Measurements from ENCODE around the gene CRB1.

CRB1 gene

GRCh38 chr1:197304638-197305200 is 36.7 kb downstream of the CRB1 start:
- no peak for DNase-seq

DNA sequence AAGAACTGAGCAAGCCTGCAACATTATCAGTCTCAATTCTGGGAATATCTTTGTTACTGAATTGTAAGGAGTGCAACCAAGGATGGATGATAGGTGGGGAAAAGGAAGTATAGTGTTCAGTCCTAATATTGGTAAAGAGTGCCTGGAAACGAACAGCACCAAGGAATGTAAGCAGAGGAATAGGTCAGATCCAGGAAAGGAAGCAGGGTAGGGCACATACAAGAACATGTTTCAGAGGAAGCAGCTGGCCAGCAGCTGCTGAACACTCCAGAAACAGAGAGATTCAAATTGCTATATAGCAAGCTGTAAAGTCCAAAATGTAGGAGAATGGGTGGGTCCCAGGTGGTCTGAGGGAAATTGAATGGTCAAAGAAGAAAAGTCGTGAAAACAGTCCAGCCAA is 37.9 kb downstream of the CRB1 start:
- no peak for DNase-seq

- no peak for DNase-seq
These were observed 38.5 kb downstream of the CRB1 start for GRCh38 chr1:197306381-197307062.

DNA sequence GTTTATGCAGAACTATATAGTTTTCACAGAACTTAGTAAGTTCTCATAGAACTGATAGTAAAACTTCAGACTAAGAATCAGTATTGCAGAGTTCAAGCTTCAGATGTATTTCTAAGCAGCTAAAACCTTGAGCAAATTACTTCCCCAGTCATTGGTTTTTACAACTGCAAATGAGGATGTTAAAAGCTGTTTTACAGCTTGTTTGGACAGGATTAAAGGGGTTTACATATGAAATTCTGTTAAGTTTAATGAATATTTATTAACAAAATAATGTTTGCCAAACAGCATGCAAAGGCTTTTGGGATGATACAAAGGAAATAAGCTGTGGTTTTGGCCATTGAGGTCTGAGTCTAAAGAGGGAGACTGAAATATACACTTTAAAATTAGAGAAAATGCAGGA is 39.1 kb downstream of the CRB1 start:
- DNase-seq: no peak

DNA sequence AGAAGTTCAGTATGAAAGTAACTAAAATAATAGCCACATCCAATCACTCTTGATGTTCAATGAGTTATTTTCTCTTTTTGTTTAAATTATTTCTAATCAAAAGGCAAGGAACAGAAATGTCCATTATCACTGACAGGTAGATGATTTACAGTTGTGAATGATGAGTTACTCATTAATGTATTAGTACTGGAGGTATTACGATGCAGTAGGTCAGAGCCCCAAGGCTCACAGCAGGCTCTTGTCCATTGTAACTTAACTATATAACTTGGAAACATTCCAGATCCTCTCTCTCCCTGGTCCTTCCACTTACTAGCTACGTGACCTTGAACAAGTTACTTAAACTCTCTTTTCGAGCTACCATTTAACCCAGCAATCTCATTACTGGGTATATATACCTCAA is 39.5 kb downstream of the CRB1 start:
- DNase-seq: no peak

DNA sequence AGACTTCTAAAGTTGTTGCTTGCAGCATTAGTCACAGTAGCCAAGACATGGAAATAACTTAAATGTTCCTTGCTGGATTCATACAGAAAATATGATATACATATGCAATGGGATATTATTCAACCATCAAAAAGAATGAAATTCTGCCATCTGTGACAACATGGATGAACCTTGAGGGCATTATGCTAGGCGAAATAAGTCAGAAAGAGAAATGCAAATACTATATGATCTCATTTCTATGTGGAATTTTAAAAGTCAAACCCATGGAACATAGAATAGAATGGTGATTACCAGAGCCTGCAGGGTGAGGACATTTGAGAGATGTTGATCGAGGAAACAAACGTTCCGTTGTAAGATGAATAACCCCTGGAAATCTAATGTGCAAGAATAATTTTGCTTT is 43.0 kb downstream of the CRB1 start:
- DNase-seq: no peak

DNA sequence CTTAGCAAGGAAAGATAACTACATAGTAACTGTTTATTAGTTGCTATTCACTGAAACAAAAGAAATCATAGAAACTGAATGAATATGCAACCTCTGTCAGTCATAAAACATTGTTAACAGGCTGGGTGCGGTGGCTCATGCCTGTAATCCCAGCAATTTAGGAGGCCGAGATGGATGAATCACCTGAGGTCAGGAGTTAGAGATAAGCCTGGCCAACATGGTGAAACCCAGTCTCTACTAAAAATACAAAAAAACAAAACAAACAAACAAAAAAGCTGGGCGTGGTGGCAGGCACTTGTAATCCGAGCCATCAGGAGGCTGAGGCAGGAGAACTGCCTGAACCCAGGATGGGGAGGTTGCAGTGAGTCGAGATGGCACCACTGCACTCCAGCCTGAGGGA is 44.1 kb downstream of the CRB1 start:
- DNase-seq: no peak

DNA sequence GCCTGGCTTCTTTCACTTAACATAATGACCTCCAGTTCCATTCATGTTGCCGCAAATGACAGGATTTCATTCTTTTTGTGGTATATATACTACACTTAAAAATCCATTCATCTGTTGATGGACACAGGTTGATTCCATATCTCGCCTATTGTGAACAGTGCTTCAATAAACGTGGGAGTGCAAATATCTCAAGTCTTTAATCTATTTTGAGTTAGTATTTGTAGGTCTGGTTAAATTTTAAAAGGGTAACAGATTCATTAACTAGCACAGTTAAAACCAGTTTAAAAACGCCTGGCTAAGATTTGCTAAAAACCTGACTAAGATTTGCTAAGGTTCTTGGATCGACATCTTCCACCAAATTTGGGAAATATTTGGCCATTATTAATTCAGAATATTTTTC is 45.7 kb downstream of the CRB1 start:
- DNase-seq: no peak

GRCh38 chr1:197314682-197315081 is 46.6 kb downstream of the CRB1 start:
- no peak for DNase-seq

DNA sequence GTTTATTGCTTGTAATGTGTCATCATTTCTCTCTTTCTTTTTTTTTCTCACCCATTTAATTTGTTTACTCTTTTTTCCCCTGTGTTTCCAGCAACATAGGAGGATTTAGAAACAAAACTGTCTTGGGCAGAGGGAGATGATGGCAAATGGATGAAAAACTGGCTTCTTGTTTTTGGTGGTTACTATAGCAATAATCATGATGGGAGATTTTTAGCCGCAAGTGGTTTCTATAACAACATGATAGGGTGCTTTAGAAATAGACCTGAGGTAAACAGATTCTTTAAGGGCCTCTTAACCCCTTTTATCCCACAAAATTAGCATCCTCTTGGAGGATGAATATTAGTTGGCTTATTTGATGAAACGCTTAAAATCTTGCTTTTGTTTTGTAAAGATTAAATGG is 51.6 kb downstream of the CRB1 start:
- no peak for DNase-seq

DNA sequence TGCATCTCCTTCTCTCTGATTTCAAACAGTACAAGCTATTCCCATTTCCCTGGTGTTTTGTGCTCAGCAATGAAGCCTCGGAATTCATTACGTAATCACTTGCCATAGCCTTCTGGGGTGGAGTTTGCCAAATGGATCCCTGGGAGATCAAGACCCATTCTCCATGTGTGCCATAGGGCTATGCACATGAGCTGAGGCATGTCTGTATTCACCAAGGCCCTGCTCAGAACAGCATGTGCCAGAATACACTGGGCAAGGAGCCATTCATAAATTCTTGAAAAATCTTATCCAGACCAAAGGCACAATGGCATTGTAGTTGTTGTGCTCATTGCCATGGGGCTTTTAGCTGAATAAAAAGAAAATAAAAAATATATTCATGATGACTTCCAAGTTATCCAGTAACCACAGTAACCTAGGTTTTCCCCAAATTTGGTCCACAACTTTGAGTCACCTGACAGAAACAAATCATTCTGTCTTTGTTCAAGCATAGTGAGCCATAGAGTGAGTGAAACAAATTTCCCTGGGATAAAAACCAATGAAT is 53.0 kb downstream of the CRB1 start:
- no peak for DNase-seq

DNA sequence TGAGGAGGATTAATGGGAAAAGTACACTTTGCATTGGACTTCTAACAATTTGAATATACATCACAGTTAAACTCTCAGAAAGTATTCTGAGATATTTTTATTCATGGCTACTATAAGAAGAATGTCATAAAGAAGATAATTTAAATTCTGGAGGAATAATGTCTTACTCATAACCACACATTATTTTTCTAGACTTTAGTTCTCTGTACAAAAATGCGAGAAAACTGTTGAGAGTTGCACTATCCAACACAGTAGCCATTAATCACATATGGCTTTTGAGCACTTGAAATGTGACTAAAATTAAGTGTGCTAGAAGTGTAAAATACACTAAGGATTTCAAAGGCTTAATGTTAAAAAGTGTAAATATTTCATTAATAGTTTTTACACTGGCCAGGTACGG is 53.8 kb downstream of the CRB1 start:
- no peak for DNase-seq

- peak in 1 of 6 experiments; percentile 16 for DNase-seq
These were observed 59.8 kb downstream of the CRB1 start for GRCh38 chr1:197327776-197328364.

DNA sequence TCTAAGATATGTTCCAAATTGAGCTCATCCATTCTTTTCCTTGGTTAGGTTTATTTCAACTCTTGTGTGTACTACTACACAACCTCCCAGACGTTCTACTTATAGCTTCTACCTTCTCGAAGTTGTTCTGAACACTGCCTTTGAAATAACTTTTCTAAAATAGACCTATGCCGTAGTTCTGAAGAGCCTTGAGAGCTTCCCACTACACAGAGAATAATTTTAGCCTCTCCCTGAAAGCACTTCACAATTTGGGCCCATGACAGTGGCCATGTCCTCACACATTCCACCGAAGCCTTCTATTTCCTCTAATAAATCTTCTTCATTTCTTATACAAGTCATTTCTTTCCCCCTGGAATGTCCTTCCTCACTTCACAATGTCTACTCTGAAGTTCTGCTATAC is 62.2 kb downstream of the CRB1 start:
- DNase-seq: no peak

GRCh38 chr1:197331565-197331964 is 63.5 kb downstream of the CRB1 start:
- DNase-seq: no peak

DNA sequence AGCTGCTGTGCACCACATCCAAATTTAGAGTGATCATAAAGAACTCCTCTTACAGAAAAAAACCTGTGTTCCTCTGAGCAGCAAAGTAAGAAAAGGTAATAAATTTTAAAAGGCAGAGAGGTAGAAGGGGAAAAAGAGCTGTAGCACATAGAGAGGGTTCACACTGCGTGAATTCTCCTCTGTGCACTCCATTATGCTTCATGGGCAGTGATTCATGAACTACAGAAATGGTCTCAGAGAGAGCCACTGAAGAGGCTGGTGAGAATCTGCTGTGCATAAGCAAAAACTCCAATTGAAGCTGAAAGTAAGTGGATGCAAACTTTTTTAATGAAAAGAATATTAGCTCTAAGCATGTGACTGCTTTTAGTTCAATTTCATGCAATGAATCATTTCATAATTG is 65.0 kb downstream of the CRB1 start:
- DNase-seq: no peak

DNA sequence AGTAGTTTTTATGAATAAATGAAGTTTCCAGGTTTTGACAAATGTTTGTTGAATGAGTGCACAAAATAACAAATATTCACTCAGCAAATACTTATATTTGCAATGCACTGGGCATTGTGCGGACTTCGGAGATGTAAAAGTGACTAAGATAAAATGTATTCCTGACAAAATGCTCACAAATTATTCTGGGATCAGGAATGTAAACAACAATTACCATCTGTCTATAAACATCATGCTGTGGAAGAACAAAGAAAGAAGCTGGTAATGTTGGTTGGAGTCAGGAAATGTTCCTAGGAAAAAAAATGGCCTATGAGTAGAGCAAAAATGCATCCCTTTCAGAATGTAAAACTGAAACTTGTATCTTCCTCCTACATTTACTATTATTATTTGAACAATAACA is 68.5 kb downstream of the CRB1 start:
- DNase-seq: no peak

DNA sequence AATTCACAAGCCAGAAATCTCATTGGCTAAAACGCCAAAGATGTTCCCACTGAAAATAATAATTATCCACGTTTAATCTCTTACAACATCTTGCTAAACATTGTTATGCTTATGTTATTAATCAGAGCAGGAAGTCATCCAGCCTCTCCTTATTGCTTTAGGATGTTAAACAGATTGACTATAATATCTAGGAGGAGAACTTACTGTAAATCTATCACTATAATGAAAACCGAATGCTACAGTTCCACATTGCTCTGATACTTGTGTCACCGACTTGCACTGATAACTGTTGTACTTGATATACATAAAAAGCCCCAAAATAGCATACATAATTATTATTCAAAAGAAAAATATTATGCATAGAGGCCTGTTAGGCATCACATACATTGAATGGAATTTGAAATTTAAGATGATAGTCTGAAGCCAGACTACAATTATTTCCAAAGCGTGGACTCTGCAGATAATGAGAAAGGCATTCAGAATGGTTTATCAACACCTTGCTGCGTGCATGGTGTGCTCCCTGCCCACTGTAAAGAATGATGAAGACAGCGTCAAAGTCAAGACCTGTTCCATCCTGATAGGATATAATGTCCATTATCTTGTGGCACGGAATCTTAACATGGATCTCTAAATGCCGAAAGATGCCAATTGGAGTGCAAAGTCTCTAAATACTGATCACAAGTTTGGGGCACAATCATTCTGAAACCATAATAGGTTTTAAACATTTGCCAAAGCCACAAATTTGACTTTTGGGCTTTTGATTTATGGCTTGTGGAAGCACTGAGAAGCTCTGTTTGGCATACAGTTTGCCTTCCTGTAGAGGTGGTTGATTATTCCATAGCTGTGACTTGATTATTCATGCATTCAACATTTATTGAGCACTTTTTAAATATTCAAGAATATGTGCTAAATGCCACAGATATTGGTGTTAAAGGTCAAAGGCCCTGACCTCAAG is 71.3 kb downstream of the CRB1 start:
- no peak for DNase-seq

- no peak for DNase-seq
These were observed 73.6 kb downstream of the CRB1 start for GRCh38 chr1:197341626-197342025.

GRCh38 chr1:197342044-197342565 is 74.1 kb downstream of the CRB1 start:
- DNase-seq: peak in 1 of 6 experiments; percentile 5

DNA sequence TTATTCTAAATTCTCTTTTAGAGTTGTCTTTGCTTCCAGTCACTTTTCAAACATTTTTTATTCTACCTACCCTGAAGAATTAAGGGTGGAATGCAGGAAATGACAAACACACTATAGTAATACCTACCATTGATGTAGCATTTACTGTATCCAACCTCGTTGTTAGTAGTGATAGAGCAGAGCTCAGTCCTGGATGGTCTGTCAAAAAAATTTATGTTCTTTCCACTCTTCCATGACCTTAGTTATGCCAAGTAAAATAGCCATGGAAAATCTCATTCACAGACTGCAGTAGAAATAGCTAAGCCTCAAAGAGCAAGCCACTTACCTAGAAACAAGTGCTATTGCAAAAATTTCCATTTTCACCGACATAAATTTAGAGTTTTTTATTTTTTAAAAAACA is 74.6 kb downstream of the CRB1 start:
- no peak for DNase-seq

GRCh38 chr1:197343663-197344273 is 75.7 kb downstream of the CRB1 start:
- no peak for DNase-seq

Measured in stimulated activated naive CD4-positive, alpha-beta T cell (primary cell).